HEK293 (cell line): ENCODE data around the gene VDR.
A peak's percentile ranks its signal among the peaks of the same experiment; 100 is the strongest.

Source experiments
- YY1 ChIP-seq: fragments of 450-650 bp; formaldehyde crosslinking; IDR thresholded peaks from 2 replicates; pipeline ENCODE4 v1.5.1; 2018; ENCODE audit warnings: missing biosample characterization, missing genetic modification characterization
- ZNF670 ChIP-seq: fragments of 450-650 bp; formaldehyde crosslinking; IDR thresholded peaks from 2 replicates; pipeline ENCODE4 v1.5.1; 2016; ENCODE audit warnings: missing biosample characterization, missing genetic modification characterization, low read depth
- ZNF792 ChIP-seq: fragments of 450-650 bp; formaldehyde crosslinking; IDR thresholded peaks from 2 replicates; pipeline ENCODE4 v1.5.1; 2016; ENCODE audit warnings: missing biosample characterization, missing genetic modification characterization
- ZNF837 ChIP-seq: fragments of 450-650 bp; formaldehyde crosslinking; IDR thresholded peaks from 2 replicates; pipeline ENCODE4 v1.5.1; 2016; ENCODE audit warnings: missing biosample characterization, missing genetic modification characterization
- TF ChIP-seq, protein P1 (sequence below): fragments of 450-650 bp; formaldehyde crosslinking; IDR thresholded peaks from 2 replicates; pipeline ENCODE4 v1.5.1; 2016; ENCODE audit warnings: missing biosample characterization, missing genetic modification characterization
- TF ChIP-seq, protein P2 (sequence below): fragments of 450-650 bp; formaldehyde crosslinking; IDR thresholded peaks from 2 replicates; pipeline ENCODE4 v1.5.1; 2016; ENCODE audit warnings: missing biosample characterization, missing genetic modification characterization
- TF ChIP-seq, protein P3 (sequence below): fragments of 450-650 bp; formaldehyde crosslinking; IDR thresholded peaks from 2 replicates; pipeline ENCODE4 v1.5.1; 2016; ENCODE audit warnings: missing biosample characterization, missing genetic modification characterization

DNA sequence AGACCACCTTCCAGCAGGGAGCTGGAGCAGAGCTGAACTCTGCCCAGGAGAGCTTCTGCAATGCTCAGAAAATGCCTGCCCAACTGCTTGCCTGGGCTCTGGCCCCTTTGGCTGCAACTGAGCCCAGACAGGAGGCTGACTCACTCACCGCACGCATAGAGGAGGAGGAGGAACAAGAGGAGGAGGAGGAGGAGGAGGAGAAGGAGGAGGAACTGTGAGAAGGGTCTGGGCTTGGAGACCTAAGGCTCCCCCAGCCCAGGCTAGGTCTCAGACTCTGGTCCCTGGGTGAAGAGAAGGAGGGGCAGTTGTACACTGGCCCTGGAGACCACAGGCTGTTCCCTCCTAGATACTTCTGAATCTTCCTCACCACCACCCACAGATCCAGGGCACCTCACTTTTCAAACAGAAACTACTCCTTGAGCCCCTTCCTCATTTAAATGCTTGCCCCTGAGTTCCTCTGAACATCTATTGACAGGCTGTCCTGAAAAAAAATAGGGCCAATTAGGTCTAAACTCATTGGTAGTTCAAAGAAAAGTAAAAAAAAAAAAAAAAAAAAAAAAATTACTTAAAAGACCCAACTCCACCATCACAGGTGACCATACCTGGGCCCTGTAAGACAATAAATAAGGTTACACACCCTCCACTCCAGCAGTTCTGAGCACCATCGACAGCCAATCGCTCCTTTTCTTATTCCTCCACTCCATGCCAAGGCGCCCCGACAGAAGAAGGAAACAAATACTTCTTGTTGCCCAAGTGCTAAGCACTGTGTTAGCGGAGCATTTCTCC is 674 bp downstream of the VDR start:
- TF ChIP-seq ZNF792 (no peak), ZNF837 (tag by site-specific recombination) (no peak), ZNF670 (tag by site-specific recombination) (no peak), YY1 (tag by site-specific recombination) (no peak)
- TF ChIP-seq, protein P1, sequence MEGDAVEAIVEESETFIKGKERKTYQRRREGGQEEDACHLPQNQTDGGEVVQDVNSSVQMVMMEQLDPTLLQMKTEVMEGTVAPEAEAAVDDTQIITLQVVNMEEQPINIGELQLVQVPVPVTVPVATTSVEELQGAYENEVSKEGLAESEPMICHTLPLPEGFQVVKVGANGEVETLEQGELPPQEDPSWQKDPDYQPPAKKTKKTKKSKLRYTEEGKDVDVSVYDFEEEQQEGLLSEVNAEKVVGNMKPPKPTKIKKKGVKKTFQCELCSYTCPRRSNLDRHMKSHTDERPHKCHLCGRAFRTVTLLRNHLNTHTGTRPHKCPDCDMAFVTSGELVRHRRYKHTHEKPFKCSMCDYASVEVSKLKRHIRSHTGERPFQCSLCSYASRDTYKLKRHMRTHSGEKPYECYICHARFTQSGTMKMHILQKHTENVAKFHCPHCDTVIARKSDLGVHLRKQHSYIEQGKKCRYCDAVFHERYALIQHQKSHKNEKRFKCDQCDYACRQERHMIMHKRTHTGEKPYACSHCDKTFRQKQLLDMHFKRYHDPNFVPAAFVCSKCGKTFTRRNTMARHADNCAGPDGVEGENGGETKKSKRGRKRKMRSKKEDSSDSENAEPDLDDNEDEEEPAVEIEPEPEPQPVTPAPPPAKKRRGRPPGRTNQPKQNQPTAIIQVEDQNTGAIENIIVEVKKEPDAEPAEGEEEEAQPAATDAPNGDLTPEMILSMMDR (tag by site-specific recombination), result peak; percentile 44; the same call in 1 of the 2 replicates
- TF ChIP-seq, protein P2, sequence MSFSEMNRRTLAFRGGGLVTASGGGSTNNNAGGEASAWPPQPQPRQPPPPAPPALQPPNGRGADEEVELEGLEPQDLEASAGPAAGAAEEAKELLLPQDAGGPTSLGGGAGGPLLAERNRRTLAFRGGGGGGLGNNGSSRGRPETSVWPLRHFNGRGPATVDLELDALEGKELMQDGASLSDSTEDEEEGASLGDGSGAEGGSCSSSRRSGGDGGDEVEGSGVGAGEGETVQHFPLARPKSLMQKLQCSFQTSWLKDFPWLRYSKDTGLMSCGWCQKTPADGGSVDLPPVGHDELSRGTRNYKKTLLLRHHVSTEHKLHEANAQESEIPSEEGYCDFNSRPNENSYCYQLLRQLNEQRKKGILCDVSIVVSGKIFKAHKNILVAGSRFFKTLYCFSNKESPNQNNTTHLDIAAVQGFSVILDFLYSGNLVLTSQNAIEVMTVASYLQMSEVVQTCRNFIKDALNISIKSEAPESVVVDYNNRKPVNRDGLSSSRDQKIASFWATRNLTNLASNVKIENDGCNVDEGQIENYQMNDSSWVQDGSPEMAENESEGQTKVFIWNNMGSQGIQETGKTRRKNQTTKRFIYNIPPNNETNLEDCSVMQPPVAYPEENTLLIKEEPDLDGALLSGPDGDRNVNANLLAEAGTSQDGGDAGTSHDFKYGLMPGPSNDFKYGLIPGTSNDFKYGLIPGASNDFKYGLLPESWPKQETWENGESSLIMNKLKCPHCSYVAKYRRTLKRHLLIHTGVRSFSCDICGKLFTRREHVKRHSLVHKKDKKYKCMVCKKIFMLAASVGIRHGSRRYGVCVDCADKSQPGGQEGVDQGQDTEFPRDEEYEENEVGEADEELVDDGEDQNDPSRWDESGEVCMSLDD, result no peak
- TF ChIP-seq, protein P3, sequence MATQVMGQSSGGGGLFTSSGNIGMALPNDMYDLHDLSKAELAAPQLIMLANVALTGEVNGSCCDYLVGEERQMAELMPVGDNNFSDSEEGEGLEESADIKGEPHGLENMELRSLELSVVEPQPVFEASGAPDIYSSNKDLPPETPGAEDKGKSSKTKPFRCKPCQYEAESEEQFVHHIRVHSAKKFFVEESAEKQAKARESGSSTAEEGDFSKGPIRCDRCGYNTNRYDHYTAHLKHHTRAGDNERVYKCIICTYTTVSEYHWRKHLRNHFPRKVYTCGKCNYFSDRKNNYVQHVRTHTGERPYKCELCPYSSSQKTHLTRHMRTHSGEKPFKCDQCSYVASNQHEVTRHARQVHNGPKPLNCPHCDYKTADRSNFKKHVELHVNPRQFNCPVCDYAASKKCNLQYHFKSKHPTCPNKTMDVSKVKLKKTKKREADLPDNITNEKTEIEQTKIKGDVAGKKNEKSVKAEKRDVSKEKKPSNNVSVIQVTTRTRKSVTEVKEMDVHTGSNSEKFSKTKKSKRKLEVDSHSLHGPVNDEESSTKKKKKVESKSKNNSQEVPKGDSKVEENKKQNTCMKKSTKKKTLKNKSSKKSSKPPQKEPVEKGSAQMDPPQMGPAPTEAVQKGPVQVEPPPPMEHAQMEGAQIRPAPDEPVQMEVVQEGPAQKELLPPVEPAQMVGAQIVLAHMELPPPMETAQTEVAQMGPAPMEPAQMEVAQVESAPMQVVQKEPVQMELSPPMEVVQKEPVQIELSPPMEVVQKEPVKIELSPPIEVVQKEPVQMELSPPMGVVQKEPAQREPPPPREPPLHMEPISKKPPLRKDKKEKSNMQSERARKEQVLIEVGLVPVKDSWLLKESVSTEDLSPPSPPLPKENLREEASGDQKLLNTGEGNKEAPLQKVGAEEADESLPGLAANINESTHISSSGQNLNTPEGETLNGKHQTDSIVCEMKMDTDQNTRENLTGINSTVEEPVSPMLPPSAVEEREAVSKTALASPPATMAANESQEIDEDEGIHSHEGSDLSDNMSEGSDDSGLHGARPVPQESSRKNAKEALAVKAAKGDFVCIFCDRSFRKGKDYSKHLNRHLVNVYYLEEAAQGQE, result no peak
